Thyroid gland (tissue), 4 donors: ENCODE data around the gene EXD3. TPM values are rescaled to one million over a fixed set of nuclear protein-coding genes. Genes with fewer than 3 reads are reported as not detected.

Experiments
- DNase-seq, 2 donors: peaks; one replicate each; pipeline ENCODE4 v3.0.0-alpha.2; 2019
- H3K27ac ChIP-seq, 3 donors: fragments of 200-600 bp; sonication (generic); 1 replicate in 2 of 3; 2 replicates in 1 of 3; pipeline ENCODE4 v1.5.1; 2016 to 2019; ENCODE audit warnings: mild to moderate bottlenecking in 1 of 3, moderate library complexity in 1 of 3
- H3K27me3 ChIP-seq: fragments of 200-600 bp; sonication (generic); one replicate; pipeline ENCODE4 v1.5.1; 2019
- H3K36me3 ChIP-seq, 2 donors: fragments of 200-600 bp; sonication (generic); one replicate each; pipeline ENCODE4 v1.5.1; 2016 to 2019
- H3K4me1 ChIP-seq, 2 donors: fragments of 200-600 bp; sonication (generic); one replicate each; pipeline ENCODE4 v1.5.1; 2017 to 2019
- H3K4me3 ChIP-seq, 3 donors: fragments of 200-600 bp; sonication (generic); replicated peaks in 1 of 3; 1 replicate in 2 of 3; 2 replicates in 1 of 3; pipeline ENCODE4 v1.5.1; 2016; ENCODE audit warnings: mild to moderate bottlenecking in 1 of 3
- H3K9me3 ChIP-seq: fragments of 200-600 bp; sonication (generic); one replicate; pipeline ENCODE4 v1.5.1; 2017
- POLR2A ChIP-seq, 2 donors: fragments of 450-650 bp; IDR thresholded peaks; one replicate each; pipeline ENCODE4 v1.6.1; 2017; ENCODE audit warnings: antibody characterized with exemption in 2 of 2, mild to moderate bottlenecking in 2 of 2, moderate library complexity in 1 of 2
- WGBS, 2 donors: methylation state at CpG; one replicate each; pipeline ENCODE4 v1.1.5; 2017; 5-methylcytosine and 5-hydroxymethylcytosine counted together
- intact Hi-C: fragments of 100-400 bp; cut with DNase I; formaldehyde crosslinking; loops from one replicate; pipeline ENCODE4 v1.15.1; 2023
- total RNA-seq, 4 donors: library from RNA; depleted of rRNA; stranded (reverse); fragments of >200 nt; gene quantifications; one replicate each; pipeline ENCODE4 v1.2.3, GENCODE V29; 2016
- TF ChIP-seq, protein P1 (sequence below), 6 experiments: fragments of 200-600 bp in 3 of 6; fragments of 450-650 bp in 3 of 6; sonication (generic) in 3 of 6; IDR thresholded peaks; one replicate each; pipeline ENCODE4 v1.5.1; 2016 to 2019; ENCODE audit warnings: antibody characterized with exemption in 6 of 6, mild to moderate bottlenecking in 2 of 6, inconsistent platforms in 1 of 6, moderate library complexity in 1 of 6

The EXD3 gene
- total RNA-seq, 4 donors from 2014 or later = 13.0 to 32.0 (median 26.6) TPM

DNA sequence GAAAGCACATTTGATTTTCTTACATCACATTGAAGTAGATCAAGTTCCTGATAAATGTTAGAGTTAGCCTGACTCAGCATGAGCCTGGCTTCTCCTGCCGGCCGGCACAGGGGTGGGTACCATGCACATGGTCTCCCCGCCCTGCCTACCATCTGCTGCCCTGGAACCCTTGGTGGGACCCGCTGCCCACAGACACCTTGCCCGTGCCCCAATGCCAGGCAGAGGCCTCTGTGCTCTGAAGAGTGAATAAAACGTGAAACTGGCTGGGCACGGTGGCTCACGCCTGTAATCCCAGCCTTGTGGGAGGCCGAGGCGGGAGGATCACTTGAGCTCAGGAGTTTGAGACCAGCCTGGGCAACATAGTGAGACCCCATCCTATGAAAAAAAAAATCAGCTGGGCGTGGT, 17.3 kb downstream of the EXD3 start:
- no peaks in the 10 kb centered on the region for H3K9me3 ChIP-seq
- no peaks in the 10 kb centered on the region for H3K27me3 ChIP-seq
- H3K4me1 ChIP-seq = peaks cover 13 to 26% of the 10 kb centered on the region in 2 donors
- TF ChIP-seq, protein P1, sequence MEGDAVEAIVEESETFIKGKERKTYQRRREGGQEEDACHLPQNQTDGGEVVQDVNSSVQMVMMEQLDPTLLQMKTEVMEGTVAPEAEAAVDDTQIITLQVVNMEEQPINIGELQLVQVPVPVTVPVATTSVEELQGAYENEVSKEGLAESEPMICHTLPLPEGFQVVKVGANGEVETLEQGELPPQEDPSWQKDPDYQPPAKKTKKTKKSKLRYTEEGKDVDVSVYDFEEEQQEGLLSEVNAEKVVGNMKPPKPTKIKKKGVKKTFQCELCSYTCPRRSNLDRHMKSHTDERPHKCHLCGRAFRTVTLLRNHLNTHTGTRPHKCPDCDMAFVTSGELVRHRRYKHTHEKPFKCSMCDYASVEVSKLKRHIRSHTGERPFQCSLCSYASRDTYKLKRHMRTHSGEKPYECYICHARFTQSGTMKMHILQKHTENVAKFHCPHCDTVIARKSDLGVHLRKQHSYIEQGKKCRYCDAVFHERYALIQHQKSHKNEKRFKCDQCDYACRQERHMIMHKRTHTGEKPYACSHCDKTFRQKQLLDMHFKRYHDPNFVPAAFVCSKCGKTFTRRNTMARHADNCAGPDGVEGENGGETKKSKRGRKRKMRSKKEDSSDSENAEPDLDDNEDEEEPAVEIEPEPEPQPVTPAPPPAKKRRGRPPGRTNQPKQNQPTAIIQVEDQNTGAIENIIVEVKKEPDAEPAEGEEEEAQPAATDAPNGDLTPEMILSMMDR (IDR thresholded peaks at IDR 0.05) = no peak
- no peak for TF ChIP-seq POLR2A (IDR thresholded peaks at IDR 0.05)
- no peak overlapping the region for H3K27ac ChIP-seq
- DNase-seq = no peak
- H3K4me3 ChIP-seq = no peak overlapping the region
- 97% methylated on average over 9 to 11 of the region's 11 CpGs for WGBS, 2 donors
- H3K36me3 ChIP-seq = no peaks in the 10 kb centered on the region
- intact Hi-C loops = loop anchor here (5.0 kb wide), 1 partner anchor 108 kb away; no protein-coding TSS in a partner anchor

DNA sequence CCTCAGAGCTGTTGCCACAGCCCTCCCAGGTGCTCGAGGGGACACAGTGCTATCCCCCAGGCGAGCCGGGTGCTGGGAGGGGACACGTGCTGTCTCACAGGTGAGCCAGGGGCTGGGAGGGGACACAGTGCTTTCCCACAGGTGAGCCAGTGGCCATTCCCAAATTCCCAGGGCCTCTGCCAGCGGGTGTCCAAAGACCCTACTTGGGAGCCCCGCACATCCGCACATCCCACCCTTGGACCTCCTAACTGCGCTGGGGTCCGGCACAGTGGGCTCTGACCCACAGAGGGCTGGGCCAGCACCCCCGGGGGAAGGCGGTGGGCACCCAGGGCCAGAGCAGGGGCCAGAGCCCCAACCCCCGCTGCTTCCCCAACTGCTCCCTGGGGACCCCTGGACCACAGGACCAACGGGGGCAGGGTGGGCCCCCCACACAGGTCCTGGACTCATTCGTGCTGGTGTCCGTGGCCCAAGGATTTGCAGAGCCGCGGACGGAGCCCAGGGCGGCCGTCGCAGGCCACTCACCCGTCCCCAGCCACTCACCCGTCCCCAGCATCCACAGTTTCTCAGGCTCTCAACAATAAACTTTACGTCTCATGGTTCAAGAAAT, 17.9 kb downstream of the EXD3 start:
- Histone ChIP-seq H3K27ac (no peak overlapping the region), H3K4me1 (peaks cover 12 to 26% of the 10 kb centered on the region in 2 donors), H3K36me3 (no peaks in the 10 kb centered on the region), H3K27me3 (no peaks in the 10 kb centered on the region), H3K9me3 (no peaks in the 10 kb centered on the region), H3K4me3 (no peak overlapping the region)
- 90 to 96% methylated on average over 13 to 22 of the region's 24 CpGs for WGBS, 2 donors
- intact Hi-C loops = loop anchor here (5.0 kb wide), 1 partner anchor 108 kb away; no protein-coding TSS in a partner anchor
- DNase-seq = no peak
- TF ChIP-seq, protein P1 (IDR thresholded peaks at IDR 0.05) = no peak
- no peak for TF ChIP-seq POLR2A (IDR thresholded peaks at IDR 0.05)

DNA sequence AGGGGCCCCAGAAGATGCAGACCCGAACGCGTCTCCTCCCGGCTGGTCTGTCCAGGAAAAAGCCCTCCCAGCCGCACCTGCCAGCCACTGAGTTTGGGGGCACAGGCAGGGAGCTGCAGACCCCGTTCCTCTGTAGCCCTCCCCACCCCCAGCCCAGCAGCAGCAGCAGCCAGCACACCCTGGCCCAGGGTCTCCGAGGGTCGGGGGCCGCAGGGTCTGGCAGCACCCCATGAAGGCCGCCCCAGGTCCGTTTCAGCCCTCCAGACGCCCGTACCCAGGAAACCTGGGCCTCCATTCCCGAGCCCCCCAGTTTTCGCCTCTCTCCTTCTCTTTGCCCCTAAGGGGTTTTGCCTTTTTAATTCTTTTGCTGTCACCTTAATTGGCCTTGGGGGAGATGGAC, 19.7 kb downstream of the EXD3 start:
- 94% methylated on average over 8 to 10 of the region's 15 CpGs for WGBS, 2 donors
- no peak overlapping the region for H3K4me3 ChIP-seq
- TF ChIP-seq, protein P1 (IDR thresholded peaks at IDR 0.05) = no peak
- TF ChIP-seq POLR2A (IDR thresholded peaks at IDR 0.05) = no peak
- no peaks in the 10 kb centered on the region for H3K9me3 ChIP-seq
- no peak for DNase-seq
- H3K4me1 ChIP-seq = peaks cover 20 to 31% of the 10 kb centered on the region in 2 donors
- H3K36me3 ChIP-seq = no peaks in the 10 kb centered on the region
- intact Hi-C loops = no loop called here
- H3K27ac ChIP-seq = no peak overlapping the region
- no peaks in the 10 kb centered on the region for H3K27me3 ChIP-seq

DNA sequence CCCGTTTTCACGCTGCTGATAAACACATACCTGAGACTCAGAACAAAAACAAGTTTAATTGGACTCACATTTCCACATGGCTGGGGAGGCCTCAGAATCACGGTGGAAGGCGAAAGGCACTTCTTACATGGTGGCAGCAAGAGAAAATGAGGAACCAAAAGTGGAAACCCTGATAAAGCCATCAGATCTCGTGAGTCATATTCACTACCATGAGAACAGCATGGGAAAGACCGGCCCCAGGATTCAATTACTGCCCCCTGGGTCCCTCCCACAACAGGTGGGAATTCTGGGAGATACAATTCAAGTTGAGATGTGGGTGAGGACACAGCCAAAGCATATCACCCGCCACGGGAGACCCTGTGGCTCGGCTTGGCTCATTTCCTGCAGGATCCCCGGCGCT, 20.2 kb downstream of the EXD3 start:
- Histone ChIP-seq H3K4me1 (peaks cover 20 to 31% of the 10 kb centered on the region in 2 donors), H3K9me3 (no peaks in the 10 kb centered on the region), H3K36me3 (no peaks in the 10 kb centered on the region), H3K4me3 (no peak overlapping the region), H3K27ac (no peak overlapping the region), H3K27me3 (no peaks in the 10 kb centered on the region)
- TF ChIP-seq POLR2A (IDR thresholded peaks at IDR 0.05) = no peak
- TF ChIP-seq, protein P1 (IDR thresholded peaks at IDR 0.05) = no peak
- WGBS, 2 donors = 88 to 92% methylated on average over 9 to 11 of the region's 11 CpGs
- DNase-seq = no peak
- intact Hi-C loops = no loop called here
